ENCODE data around the gene TOR1A. TPM values are rescaled to one million over a fixed set of nuclear protein-coding genes. Genes with fewer than 3 reads are reported as not detected.

Gene TOR1A
- total and polyA plus RNA-seq, 12 donors, result 19.7 to 61.4 (median 39.5) TPM

DNA sequence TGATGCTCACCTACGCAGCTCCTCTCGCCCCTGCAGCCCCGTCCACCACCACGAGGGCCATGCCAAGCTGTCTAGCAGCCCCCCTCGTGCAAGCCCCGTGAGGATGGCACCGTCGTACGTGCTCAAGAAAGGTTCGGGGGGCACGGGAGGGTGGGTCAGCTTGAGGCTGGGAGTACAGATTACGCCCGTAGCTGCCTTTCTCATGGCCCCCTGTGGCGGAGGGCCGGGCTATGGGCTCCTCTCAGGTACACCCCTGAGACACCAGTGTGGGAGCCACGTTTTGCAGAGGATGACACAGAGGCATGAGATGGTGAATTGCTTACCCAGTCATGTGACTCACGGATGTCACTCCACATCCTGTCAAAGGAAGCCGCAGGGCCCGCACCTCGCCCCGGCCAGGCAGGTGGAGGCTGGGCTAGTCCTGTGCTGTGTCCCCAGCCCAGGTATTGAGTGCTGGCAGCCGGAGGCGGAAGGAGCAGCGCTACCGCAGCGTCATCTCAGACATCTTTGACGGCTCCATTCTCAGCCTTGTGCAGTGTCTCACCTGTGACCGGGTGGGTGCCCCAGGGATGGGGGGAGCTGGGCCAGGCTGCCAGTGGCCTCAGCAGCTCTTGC lies 45.0 kb upstream of the TOR1A start:
- no peak overlapping the region for H3K27ac ChIP-seq
- TF ChIP-seq, protein P1, sequence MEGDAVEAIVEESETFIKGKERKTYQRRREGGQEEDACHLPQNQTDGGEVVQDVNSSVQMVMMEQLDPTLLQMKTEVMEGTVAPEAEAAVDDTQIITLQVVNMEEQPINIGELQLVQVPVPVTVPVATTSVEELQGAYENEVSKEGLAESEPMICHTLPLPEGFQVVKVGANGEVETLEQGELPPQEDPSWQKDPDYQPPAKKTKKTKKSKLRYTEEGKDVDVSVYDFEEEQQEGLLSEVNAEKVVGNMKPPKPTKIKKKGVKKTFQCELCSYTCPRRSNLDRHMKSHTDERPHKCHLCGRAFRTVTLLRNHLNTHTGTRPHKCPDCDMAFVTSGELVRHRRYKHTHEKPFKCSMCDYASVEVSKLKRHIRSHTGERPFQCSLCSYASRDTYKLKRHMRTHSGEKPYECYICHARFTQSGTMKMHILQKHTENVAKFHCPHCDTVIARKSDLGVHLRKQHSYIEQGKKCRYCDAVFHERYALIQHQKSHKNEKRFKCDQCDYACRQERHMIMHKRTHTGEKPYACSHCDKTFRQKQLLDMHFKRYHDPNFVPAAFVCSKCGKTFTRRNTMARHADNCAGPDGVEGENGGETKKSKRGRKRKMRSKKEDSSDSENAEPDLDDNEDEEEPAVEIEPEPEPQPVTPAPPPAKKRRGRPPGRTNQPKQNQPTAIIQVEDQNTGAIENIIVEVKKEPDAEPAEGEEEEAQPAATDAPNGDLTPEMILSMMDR (IDR thresholded peaks at IDR 0.05), result no peak
- WGBS, 4 donors, result 84 to 95% (median 89%) methylated on average over 10 to 28 of the region's 28 CpGs
- DNase-seq, result peak in 1 of 7 donors; percentile 38
- H3K36me3 ChIP-seq (replicated peaks in 1 of 2), result peaks cover 0 to 30% of the 10 kb centered on the region in 2 donors
- no peaks in the 10 kb centered on the region for H3K27me3 ChIP-seq
- H3K4me3 ChIP-seq, result no peak overlapping the region
- no peaks in the 10 kb centered on the region for H3K9me3 ChIP-seq (replicated peaks in 1 of 3)
- no peaks in the 10 kb centered on the region for H3K4me1 ChIP-seq (replicated peaks in 1 of 2)
- intact Hi-C loops (cut with DNase I), result no loop called here

- Histone ChIP-seq H3K27ac (no peak overlapping the region), H3K27me3 (no peaks in the 10 kb centered on the region), H3K4me3 (no peak overlapping the region), H3K4me1 (replicated peaks in 1 of 2) (no peaks in the 10 kb centered on the region), H3K36me3 (replicated peaks in 1 of 2) (peaks cover 0 to 27% of the 10 kb centered on the region in 2 donors), H3K9me3 (replicated peaks in 1 of 3) (no peaks in the 10 kb centered on the region)
- no peak for DNase-seq
- intact Hi-C loops (cut with DNase I), result no loop called here
- TF ChIP-seq, protein P1 (IDR thresholded peaks at IDR 0.05), result no peak
- no peak for TF ChIP-seq POLR2A (IDR thresholded peaks at IDR 0.05)
- 88 to 97% (median 90%) methylated on average over 22 to 48 of the region's 48 CpGs for WGBS, 4 donors
Measured at GRCh38 chr9:129868023-129868871, 44.3 kb upstream of the TOR1A start.

DNA sequence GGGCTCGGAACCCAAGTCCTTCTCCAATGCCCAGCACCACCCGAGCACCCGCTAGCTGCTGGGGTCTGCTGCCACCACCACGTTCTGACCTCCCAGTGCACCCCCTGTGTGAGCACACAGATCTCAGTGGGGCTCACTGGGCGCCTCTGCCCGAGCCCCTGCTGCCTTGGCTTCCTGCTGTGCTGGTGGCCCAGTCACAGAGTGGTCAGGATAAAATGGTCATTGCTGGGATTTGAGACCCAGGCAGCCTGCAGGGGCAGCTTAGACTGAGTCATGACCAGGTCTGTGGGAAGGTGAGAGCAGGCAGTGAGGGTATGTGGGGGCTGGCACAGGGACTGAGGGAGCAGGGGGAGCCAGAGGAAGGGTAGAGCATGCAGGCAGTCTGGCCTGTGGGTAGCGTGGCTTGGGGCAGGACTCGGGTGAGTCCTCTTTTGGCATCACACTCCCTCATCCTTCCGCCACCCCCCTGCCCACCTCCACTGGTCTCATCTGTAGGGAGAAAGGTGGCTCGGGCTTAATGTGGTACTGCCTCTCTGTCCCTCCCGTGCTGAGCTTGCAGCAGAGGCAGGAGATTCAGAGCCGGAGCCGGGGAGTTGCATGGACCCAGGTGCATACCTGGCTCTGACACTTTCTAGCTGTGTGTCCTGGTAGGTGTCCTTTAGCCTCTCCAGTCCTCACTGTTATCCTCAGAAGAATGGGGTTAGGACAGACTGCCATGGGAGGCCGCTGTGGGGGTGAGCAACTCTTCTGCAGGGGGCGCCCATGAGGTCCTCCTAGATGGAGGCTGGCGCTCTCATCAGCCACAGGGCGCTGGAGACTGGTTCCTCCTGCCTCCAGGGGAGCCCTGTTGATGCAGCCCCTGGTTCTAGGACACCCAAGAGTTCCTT lies 43.4 kb upstream of the TOR1A start:
- H3K27ac ChIP-seq, result no peak overlapping the region
- no peak overlapping the region for H3K4me3 ChIP-seq
- H3K36me3 ChIP-seq (replicated peaks in 1 of 2), result peaks cover 0 to 28% of the 10 kb centered on the region in 2 donors
- H3K4me1 ChIP-seq (replicated peaks in 1 of 2), result no peaks in the 10 kb centered on the region
- TF ChIP-seq POLR2A (IDR thresholded peaks at IDR 0.05), result no peak
- TF ChIP-seq, protein P1 (IDR thresholded peaks at IDR 0.05), result no peak
- 73 to 81% (median 78%) methylated on average over 10 to 17 of the region's 17 CpGs for WGBS, 4 donors
- no peaks in the 10 kb centered on the region for H3K9me3 ChIP-seq (replicated peaks in 1 of 3)
- intact Hi-C loops (cut with DNase I), result no loop called here
- no peaks in the 10 kb centered on the region for H3K27me3 ChIP-seq
- no peak for DNase-seq

All from adrenal gland (tissue), 12 donors.